Left hindlimb (tissue), 1 donor: Measurements from ENCODE around the gene RAD9A.

Source experiments
- DNase-seq: peaks from one replicate; pipeline ENCODE4 v3.0.0-alpha.2; 2018

Gene RAD9A

GRCh38 chr11:67391304-67392182 is at the start of gene RAD9A:
RAD9A (plus strand) TSS chr11:67391986; CDS start chr11:67392045, 59 bp downstream.
- DNase-seq = peak; percentile 95

- DNase-seq = no peak
Measured at GRCh38 chr11:67344264-67344663, 47.5 kb upstream of the RAD9A start.

- DNase-seq = no peak
Measured at GRCh38 chr11:67345247-67345919, 46.4 kb upstream of the RAD9A start.

- DNase-seq = no peak
Measured at GRCh38 chr11:67345920-67346819, 45.6 kb upstream of the RAD9A start.

- DNase-seq = no peak
Measured at GRCh38 chr11:67347964-67348749, 43.6 kb upstream of the RAD9A start.

- no peak for DNase-seq
Measured at GRCh38 chr11:67349036-67349435, 42.8 kb upstream of the RAD9A start.

GRCh38 chr11:67349457-67349856 is 42.3 kb upstream of the RAD9A start:
- no peak for DNase-seq

GRCh38 chr11:67349928-67350465 is 41.8 kb upstream of the RAD9A start:
- no peak for DNase-seq

GRCh38 chr11:67351275-67352005 is 40.3 kb upstream of the RAD9A start:
- DNase-seq = no peak

- no peak for DNase-seq
Measured at GRCh38 chr11:67352546-67353316, 39.1 kb upstream of the RAD9A start.

GRCh38 chr11:67353317-67354074 is 38.3 kb upstream of the RAD9A start, which contains the start of gene POLD4:
POLD4 (minus strand) TSS chr11:67353546; CDS start chr11:67353399, 147 bp downstream.
- DNase-seq = peak; percentile 98

- DNase-seq = no peak
Measured at GRCh38 chr11:67354075-67355022, 37.4 kb upstream of the RAD9A start.

- DNase-seq = no peak
Measured at GRCh38 chr11:67355023-67355793, 36.6 kb upstream of the RAD9A start.

GRCh38 chr11:67355794-67356386 is 35.9 kb upstream of the RAD9A start:
- DNase-seq = no peak

GRCh38 chr11:67356387-67356863 is 35.4 kb upstream of the RAD9A start:
- DNase-seq = no peak

- DNase-seq = no peak
Measured at GRCh38 chr11:67356864-67357561, 34.8 kb upstream of the RAD9A start.
